ENCODE data around the gene ASGR1. TPM values are rescaled to one million over a fixed set of nuclear protein-coding genes. Genes with fewer than 3 reads are reported as not detected.

ASGR1 gene
- total and polyA plus RNA-seq, 2 donors = 0.90 to 3.3 TPM

DNA sequence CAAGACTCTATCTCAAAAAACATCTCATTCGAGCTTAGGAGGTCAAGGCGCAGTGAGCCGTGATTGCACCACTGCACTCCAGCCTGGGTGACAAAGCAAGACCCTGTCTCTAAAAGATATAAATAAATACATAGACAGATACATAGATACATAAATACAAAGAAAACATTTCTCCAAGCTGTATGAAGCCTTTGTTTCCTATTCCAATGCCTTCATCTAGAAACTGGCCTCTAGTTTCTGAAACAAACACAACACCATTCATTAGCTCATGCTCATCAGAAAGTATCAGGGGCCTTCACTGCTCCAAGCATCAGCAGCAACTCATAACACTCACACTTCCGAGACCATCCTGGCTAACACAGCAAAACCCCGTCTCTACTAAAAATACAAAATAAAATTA lies 54.2 kb downstream of the ASGR1 start:
- Histone ChIP-seq H3K27ac (ENCODE audit: low read depth in 1 of 2, low read length in 1 of 2) (no peak overlapping the region), H3K36me3 (ENCODE audit: control insufficient read depth in 2 of 2, insufficient read depth in 2 of 2, low read length in 1 of 2) (no peaks in the 10 kb centered on the region), H3K4me1 (ENCODE audit: control insufficient read depth in 2 of 2, insufficient read depth in 2 of 2, low read length in 2 of 2) (no peaks in the 10 kb centered on the region), H3K4me3 (ENCODE audit: low read length in 2 of 2) (no peak overlapping the region), H3K27me3 (ENCODE audit: control insufficient read depth in 2 of 2, insufficient read depth in 1 of 2, low read length in 1 of 2) (peaks cover 0 to 20% of the 10 kb centered on the region in 2 donors), H3K9me3 (ENCODE audit: control insufficient read depth in 2 of 2, insufficient read depth in 1 of 2, low read length in 1 of 2) (no peaks in the 10 kb centered on the region)
- DNase-seq (ENCODE audit: low read depth in 6 of 9, low spot score in 9 of 9) = no peak
- 98% methylated on average over 5 of the region's 5 CpGs for WGBS

DNA sequence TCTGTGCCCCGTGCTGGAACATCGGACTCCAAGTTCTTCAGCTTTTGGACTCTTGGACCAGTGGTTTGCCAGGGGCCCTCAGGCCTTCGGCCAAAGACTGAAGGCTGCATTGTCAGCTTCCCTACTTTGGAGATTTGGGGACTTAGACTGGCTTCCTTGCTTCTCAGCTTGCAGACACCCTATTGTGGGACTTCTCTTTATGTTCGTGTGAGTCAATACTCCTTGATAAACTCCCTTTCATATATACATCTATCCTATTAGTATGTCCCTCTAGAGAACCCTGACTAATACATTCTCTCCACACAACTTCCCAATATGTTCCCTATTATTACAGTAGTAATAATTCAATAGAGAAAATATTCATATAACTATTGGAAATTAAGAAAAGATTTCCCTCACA lies 55.3 kb downstream of the ASGR1 start:
- H3K4me3 ChIP-seq (ENCODE audit: low read length in 2 of 2) = no peak overlapping the region
- no peak for DNase-seq (ENCODE audit: low read depth in 6 of 9, low spot score in 9 of 9)
- H3K27ac ChIP-seq (ENCODE audit: low read depth in 1 of 2, low read length in 1 of 2) = no peak overlapping the region
- H3K4me1 ChIP-seq (ENCODE audit: control insufficient read depth in 2 of 2, insufficient read depth in 2 of 2, low read length in 2 of 2) = no peaks in the 10 kb centered on the region
- H3K27me3 ChIP-seq (ENCODE audit: control insufficient read depth in 2 of 2, insufficient read depth in 1 of 2, low read length in 1 of 2) = peaks cover 0 to 15% of the 10 kb centered on the region in 2 donors
- no peaks in the 10 kb centered on the region for H3K36me3 ChIP-seq (ENCODE audit: control insufficient read depth in 2 of 2, insufficient read depth in 2 of 2, low read length in 1 of 2)
- no peaks in the 10 kb centered on the region for H3K9me3 ChIP-seq (ENCODE audit: control insufficient read depth in 2 of 2, insufficient read depth in 1 of 2, low read length in 1 of 2)
- WGBS = 97% methylated on average over 4 of the region's 4 CpGs

Other genes starting within 250 kb of the ASGR1 start
- gene ALOX12, start 183.3 kb downstream of the ASGR1 start, total RNA-seq = under 0.01 TPM
- gene ALOX12, start 183.3 kb downstream of the ASGR1 start, polyA plus RNA-seq = 0.32 TPM
- gene RNASEK, start 166.7 kb downstream of the ASGR1 start, total RNA-seq = 95.2 TPM
- gene RNASEK, start 166.7 kb downstream of the ASGR1 start, polyA plus RNA-seq = 368 TPM
- gene BCL6B, start 156.3 kb downstream of the ASGR1 start, total RNA-seq = 3.4 TPM
- gene BCL6B, start 156.3 kb downstream of the ASGR1 start, polyA plus RNA-seq = 2.4 TPM
- gene SLC16A13, start 143.4 kb downstream of the ASGR1 start, total RNA-seq = 0.42 TPM
- gene SLC16A13, start 143.4 kb downstream of the ASGR1 start, polyA plus RNA-seq = 2.5 TPM
- gene SLC16A11, start 135.3 kb downstream of the ASGR1 start, total RNA-seq = 0.52 TPM
- 7.4 TPM for gene SLC16A11, start 135.3 kb downstream of the ASGR1 start, polyA plus RNA-seq
- 8.6 TPM for gene CLEC10A, start 99.1 kb downstream of the ASGR1 start, total RNA-seq
- gene CLEC10A, start 99.1 kb downstream of the ASGR1 start, polyA plus RNA-seq = 11.2 TPM
- 0.85 TPM for gene ASGR2, start 64.5 kb downstream of the ASGR1 start, total RNA-seq
- 4.7 TPM for gene ASGR2, start 64.5 kb downstream of the ASGR1 start, polyA plus RNA-seq
- 8.5 TPM for gene DLG4, start 40.5 kb upstream of the ASGR1 start, total RNA-seq
- 15.1 TPM for gene DLG4, start 40.5 kb upstream of the ASGR1 start, polyA plus RNA-seq
- gene ACADVL, start 40.6 kb upstream of the ASGR1 start, total RNA-seq = 221 TPM
- gene ACADVL, start 40.6 kb upstream of the ASGR1 start, polyA plus RNA-seq = 990 TPM
- gene DVL2, start 55.1 kb upstream of the ASGR1 start, total RNA-seq = 21.8 TPM
- 26.6 TPM for gene DVL2, start 55.1 kb upstream of the ASGR1 start, polyA plus RNA-seq
- 51.6 TPM for gene PHF23, start 60.1 kb upstream of the ASGR1 start, total RNA-seq
- 47.5 TPM for gene PHF23, start 60.1 kb upstream of the ASGR1 start, polyA plus RNA-seq
- 245 TPM for gene GABARAP, start 63.1 kb upstream of the ASGR1 start, total RNA-seq
- gene GABARAP, start 63.1 kb upstream of the ASGR1 start, polyA plus RNA-seq = 846 TPM
- gene CTDNEP1, start 72.4 kb upstream of the ASGR1 start, total RNA-seq = 19.5 TPM
- gene CTDNEP1, start 72.4 kb upstream of the ASGR1 start, polyA plus RNA-seq = 79.7 TPM
- gene ELP5, start 72.8 kb upstream of the ASGR1 start, total RNA-seq = 50.7 TPM
- gene ELP5, start 72.8 kb upstream of the ASGR1 start, polyA plus RNA-seq = 35.9 TPM
- 6.3 TPM for gene CLDN7, start 83.1 kb upstream of the ASGR1 start, total RNA-seq
- gene CLDN7, start 83.1 kb upstream of the ASGR1 start, polyA plus RNA-seq = 34.9 TPM
- gene SLC2A4, start 102.3 kb upstream of the ASGR1 start, total RNA-seq = 0.19 TPM
- 1.2 TPM for gene SLC2A4, start 102.3 kb upstream of the ASGR1 start, polyA plus RNA-seq
- gene YBX2, start 115.3 kb upstream of the ASGR1 start, total RNA-seq = 0.66 TPM
- gene YBX2, start 115.3 kb upstream of the ASGR1 start, polyA plus RNA-seq = 0.48 TPM
- gene EIF5A, start 128.3 kb upstream of the ASGR1 start, total RNA-seq = 305 TPM
- 324 TPM for gene EIF5A, start 128.3 kb upstream of the ASGR1 start, polyA plus RNA-seq
- gene GPS2, start 136.0 kb upstream of the ASGR1 start, total RNA-seq = 49.2 TPM
- gene GPS2, start 136.0 kb upstream of the ASGR1 start, polyA plus RNA-seq = 71.3 TPM
- 12.3 TPM for gene NEURL4, start 150.0 kb upstream of the ASGR1 start, total RNA-seq
- 39.6 TPM for gene NEURL4, start 150.0 kb upstream of the ASGR1 start, polyA plus RNA-seq
- 167 TPM for gene ACAP1, start 157.2 kb upstream of the ASGR1 start, total RNA-seq
- gene ACAP1, start 157.2 kb upstream of the ASGR1 start, polyA plus RNA-seq = 364 TPM
- gene KCTD11, start 172.8 kb upstream of the ASGR1 start, total RNA-seq = 3.0 TPM
- 9.9 TPM for gene KCTD11, start 172.8 kb upstream of the ASGR1 start, polyA plus RNA-seq
- gene TMEM95, start 175.8 kb upstream of the ASGR1 start, total RNA-seq = not detected
- gene TMEM95, start 175.8 kb upstream of the ASGR1 start, polyA plus RNA-seq = 0.05 TPM
- 1.8 TPM for gene TNK1, start 201.7 kb upstream of the ASGR1 start, total RNA-seq
- 7.2 TPM for gene TNK1, start 201.7 kb upstream of the ASGR1 start, polyA plus RNA-seq
- 9.3 TPM for gene PLSCR3, start 215.2 kb upstream of the ASGR1 start, total RNA-seq
- 32.7 TPM for gene PLSCR3, start 215.2 kb upstream of the ASGR1 start, polyA plus RNA-seq
- gene TMEM256, start 224.7 kb upstream of the ASGR1 start, total RNA-seq = 109 TPM
- gene TMEM256, start 224.7 kb upstream of the ASGR1 start, polyA plus RNA-seq = 152 TPM
- gene NLGN2, start 228.5 kb upstream of the ASGR1 start, total RNA-seq = 0.38 TPM
- 5.6 TPM for gene NLGN2, start 228.5 kb upstream of the ASGR1 start, polyA plus RNA-seq
- gene SPEM1, start 241.0 kb upstream of the ASGR1 start, total RNA-seq = not detected
- not detected for gene SPEM1, start 241.0 kb upstream of the ASGR1 start, polyA plus RNA-seq
- gene SPEM2, start 246.2 kb upstream of the ASGR1 start, total RNA-seq = not detected
- gene SPEM2, start 246.2 kb upstream of the ASGR1 start, polyA plus RNA-seq = 0.02 TPM
- gene SPEM3, start 249.5 kb upstream of the ASGR1 start, total RNA-seq = not detected
- not detected for gene SPEM3, start 249.5 kb upstream of the ASGR1 start, polyA plus RNA-seq